ENCODE measurements around the gene KIAA1614.

The KIAA1614 gene

DNA sequence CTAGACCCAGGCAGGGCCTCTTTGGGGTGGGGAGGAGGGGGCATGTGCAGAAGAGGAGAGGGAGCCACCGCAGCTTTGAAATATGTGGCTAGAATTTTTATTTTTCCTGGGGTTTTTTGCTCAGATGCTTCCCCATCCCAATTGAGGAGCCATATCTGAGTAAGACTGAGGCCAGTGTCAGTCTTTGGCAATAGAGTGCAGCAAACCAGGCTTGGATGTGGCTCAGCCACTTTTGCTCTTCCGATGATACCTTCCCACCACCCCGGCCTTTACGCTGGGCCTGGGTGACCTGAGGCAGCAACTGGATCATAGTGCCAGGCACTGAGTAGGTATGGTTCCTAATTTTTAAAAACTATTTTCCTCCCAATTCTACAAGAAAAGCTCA lies 36.9 kb downstream of the KIAA1614 start:
- no peak overlapping the region for H3K27ac ChIP-seq
- TF ChIP-seq CTCF (conservative IDR thresholded peaks at IDR 0.05) (no peak), ZFX (IDR thresholded peaks at IDR 0.05) (no peak)

DNA sequence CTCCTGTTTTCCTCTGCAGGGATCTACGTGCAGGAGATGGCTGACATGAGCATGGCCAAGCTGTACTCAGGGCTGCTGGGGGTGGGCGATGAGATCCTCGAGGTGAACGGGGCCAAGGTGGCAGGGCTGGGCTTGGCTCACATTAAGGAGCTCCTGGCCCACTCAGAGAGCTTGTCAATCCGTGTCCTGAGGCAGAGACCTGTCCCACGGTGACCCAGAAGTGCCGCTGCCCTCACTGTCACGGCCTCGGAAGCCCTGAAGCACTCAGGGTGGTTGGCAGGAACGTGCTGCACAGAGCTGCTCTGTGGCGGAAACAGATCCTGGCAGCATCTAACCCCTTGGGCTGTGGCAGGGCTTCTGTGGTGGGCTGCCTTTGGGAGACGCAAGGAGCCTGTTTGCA lies 37.6 kb downstream of the KIAA1614 start:
- no peak overlapping the region for H3K27ac ChIP-seq
- TF ChIP-seq CTCF (conservative IDR thresholded peaks at IDR 0.05) (no peak), ZFX (IDR thresholded peaks at IDR 0.05) (no peak)

- no peak overlapping the region for H3K27ac ChIP-seq
- no peak for TF ChIP-seq ZFX (IDR thresholded peaks at IDR 0.05)
- TF ChIP-seq CTCF (conservative IDR thresholded peaks at IDR 0.05), result no peak
Measured at GRCh38 chr1:180951186-180951745, 38.6 kb downstream of the KIAA1614 start.

DNA sequence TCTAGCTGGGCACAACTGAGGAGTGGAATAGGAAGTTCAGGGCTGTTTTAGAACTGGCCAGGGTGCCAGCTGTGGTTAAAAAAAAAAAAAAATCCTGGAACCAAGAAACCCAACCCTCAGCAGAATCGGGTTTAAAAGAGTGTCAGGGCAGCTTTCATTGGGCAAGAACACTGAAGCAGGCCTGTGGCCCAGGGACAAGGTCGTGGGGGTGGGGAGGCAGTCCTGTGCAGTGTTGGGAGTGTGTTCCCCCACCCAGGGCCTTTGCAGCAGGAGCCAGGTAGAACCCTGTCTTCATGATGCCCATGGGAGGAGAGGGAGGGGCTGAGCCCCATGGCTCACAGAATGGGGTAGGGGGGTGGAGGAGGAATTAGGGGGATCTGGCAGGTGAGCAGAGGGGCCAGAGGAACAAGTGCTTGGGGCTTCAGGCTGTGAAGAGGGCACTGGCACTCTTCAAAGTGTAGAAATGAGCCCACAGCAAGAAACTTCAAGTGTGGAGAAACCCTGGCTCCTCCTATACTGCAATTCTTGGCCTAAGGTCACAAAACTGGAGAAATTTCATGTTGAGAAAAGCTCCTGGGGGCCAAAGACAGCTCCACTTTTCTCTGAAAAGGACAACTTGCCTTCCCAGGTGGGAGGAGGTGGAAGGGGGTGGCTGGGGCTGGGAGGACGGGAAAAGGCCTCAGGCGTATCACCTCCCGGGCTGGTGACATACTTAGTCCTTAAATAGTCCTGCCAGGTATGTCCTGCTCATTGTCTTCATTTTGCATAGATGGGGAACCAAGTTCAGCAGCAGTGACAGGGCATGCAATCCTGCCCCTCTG lies 39.3 kb downstream of the KIAA1614 start:
- no peak overlapping the region; the same call in 1 of the 2 replicates for H3K27ac ChIP-seq
- no peak for TF ChIP-seq CTCF (conservative IDR thresholded peaks at IDR 0.05)
- no peak for TF ChIP-seq ZFX (IDR thresholded peaks at IDR 0.05)

DNA sequence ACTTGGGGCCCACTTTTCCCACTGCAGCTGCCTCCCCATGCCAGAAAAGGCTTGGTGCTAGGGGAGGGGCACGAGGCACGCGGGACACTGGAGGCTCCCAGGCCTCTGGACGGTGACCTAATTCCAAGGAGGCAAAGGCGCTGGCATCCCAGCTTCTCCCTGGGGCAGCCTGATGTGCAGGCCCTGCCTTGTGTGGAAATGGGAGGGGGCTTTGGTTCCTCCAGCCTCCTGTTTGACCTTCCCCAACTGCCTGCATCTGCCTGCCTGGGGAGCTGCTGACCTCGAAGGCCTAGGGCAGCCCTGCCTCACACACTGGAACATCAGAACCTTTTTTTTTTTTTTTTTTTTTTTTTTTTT lies 39.9 kb downstream of the KIAA1614 start:
- TF ChIP-seq CTCF (conservative IDR thresholded peaks at IDR 0.05) (no peak), ZFX (IDR thresholded peaks at IDR 0.05) (no peak)
- H3K27ac ChIP-seq, result peak overlapping the region; percentile 79; the same call in 1 of the 2 replicates

GRCh38 chr1:180953291-180954004 lies 40.8 kb downstream of the KIAA1614 start:
- TF ChIP-seq ZFX (IDR thresholded peaks at IDR 0.05) (no peak), CTCF (conservative IDR thresholded peaks at IDR 0.05) (no peak)
- peak overlapping the region; percentile 79 for H3K27ac ChIP-seq
